Osteoblast (primary cell): Measurements from ENCODE around the gene PTGER3. TPM values are rescaled to one million over a fixed set of nuclear protein-coding genes. Genes with fewer than 3 reads are reported as not detected.

Experiments
- DNase-seq: peaks from one replicate; pipeline ENCODE4 v3.0.0; 2011; ENCODE audit warnings: low spot score, mixed read lengths; ENCODE audit not compliant: insufficient read length; ENCODE audit errors: missing footprints
- H2AFZ ChIP-seq: 2 replicates; pipeline ENCODE4 v1.6.0; 2011; ENCODE audit warnings: mild to moderate bottlenecking, low read length
- H3K27ac ChIP-seq: 2 replicates; pipeline ENCODE4 v1.5.1; 2011; ENCODE audit warnings: mild to moderate bottlenecking, low read depth, low read length, moderate library complexity
- H3K27me3 ChIP-seq: 2 replicates; pipeline ENCODE4 v1.6.0; 2012; ENCODE audit warnings: mild to moderate bottlenecking, control low read depth, inconsistent platforms, low read length, moderate library complexity; ENCODE audit not compliant: insufficient read depth
- H3K36me3 ChIP-seq: 2 replicates; pipeline ENCODE4 v1.5.1; 2011; ENCODE audit warnings: mild to moderate bottlenecking, low read length, control low read depth, moderate library complexity; ENCODE audit not compliant: insufficient read depth
- H3K4me1 ChIP-seq: 2 replicates; pipeline ENCODE4 v1.5.1; 2011; ENCODE audit warnings: mild to moderate bottlenecking, low read length, control low read depth, moderate library complexity; ENCODE audit not compliant: insufficient read depth
- H3K4me2 ChIP-seq: 2 replicates; pipeline ENCODE4 v1.6.0; 2011; ENCODE audit warnings: mild to moderate bottlenecking, low read length; ENCODE audit not compliant: insufficient read depth
- H3K4me3 ChIP-seq: fragments of 200-600 bp; sonication (generic); 3 replicates; pipeline ENCODE4 v1.5.1; 2012; ENCODE audit warnings: mild to moderate bottlenecking, low read length, inconsistent platforms; ENCODE audit not compliant: insufficient read depth
- H3K79me2 ChIP-seq: 2 replicates; pipeline ENCODE4 v1.6.0; 2012; ENCODE audit warnings: mild to moderate bottlenecking, low read length, control low read depth, inconsistent platforms; ENCODE audit not compliant: insufficient read depth
- H3K9me3 ChIP-seq: 2 replicates; pipeline ENCODE4 v1.5.1; 2011; ENCODE audit warnings: low read depth, low read length, control low read depth
- H4K20me1 ChIP-seq: 2 replicates; pipeline ENCODE4 v1.6.0; 2012; ENCODE audit warnings: mild to moderate bottlenecking, low read length, control low read depth; ENCODE audit not compliant: insufficient read depth
- total RNA-seq: library from RNA; depleted of rRNA; stranded (reverse); fragments of >200 nt; gene quantifications from 2 replicates; pipeline ENCODE4 v1.2.3, GENCODE V29; 2012
- TF ChIP-seq, protein P1 (sequence below): IDR thresholded peaks from 2 replicates; pipeline ENCODE4 v1.5.1; 2011; ENCODE audit warnings: mild to moderate bottlenecking, low read depth, low read length, moderate library complexity; ENCODE audit errors: extremely low read depth

The PTGER3 gene
- total RNA-seq, 1 donor, result not detected

DNA sequence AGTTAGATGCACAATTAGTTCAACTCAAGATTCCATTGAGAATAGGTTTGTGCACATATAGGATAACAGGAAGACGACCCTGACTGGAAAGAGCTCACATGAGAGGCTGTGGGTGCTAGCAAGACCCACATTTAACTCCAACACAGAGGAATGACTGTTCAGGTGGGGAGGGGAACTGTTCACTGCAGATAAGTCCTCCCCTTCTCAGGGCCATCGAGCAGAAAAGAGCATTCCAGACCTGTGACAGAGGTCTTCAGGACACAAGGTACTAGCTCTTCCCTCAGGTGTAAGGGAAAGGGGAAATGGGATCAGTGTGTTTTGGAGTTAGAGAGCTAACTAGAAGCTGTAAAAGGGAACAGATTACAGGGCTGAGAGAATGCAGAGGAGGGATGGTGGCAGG is 8.7 kb downstream of the PTGER3 start:
- no peaks in the 10 kb centered on the region for H3K79me2 ChIP-seq
- TF ChIP-seq, protein P1, sequence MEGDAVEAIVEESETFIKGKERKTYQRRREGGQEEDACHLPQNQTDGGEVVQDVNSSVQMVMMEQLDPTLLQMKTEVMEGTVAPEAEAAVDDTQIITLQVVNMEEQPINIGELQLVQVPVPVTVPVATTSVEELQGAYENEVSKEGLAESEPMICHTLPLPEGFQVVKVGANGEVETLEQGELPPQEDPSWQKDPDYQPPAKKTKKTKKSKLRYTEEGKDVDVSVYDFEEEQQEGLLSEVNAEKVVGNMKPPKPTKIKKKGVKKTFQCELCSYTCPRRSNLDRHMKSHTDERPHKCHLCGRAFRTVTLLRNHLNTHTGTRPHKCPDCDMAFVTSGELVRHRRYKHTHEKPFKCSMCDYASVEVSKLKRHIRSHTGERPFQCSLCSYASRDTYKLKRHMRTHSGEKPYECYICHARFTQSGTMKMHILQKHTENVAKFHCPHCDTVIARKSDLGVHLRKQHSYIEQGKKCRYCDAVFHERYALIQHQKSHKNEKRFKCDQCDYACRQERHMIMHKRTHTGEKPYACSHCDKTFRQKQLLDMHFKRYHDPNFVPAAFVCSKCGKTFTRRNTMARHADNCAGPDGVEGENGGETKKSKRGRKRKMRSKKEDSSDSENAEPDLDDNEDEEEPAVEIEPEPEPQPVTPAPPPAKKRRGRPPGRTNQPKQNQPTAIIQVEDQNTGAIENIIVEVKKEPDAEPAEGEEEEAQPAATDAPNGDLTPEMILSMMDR, result no peak
- H4K20me1 ChIP-seq, result no peaks in the 10 kb centered on the region
- no peak for DNase-seq
- H2AFZ ChIP-seq, result no peak overlapping the region
- H3K36me3 ChIP-seq, result no peaks in the 10 kb centered on the region
- H3K9me3 ChIP-seq, result no peaks in the 10 kb centered on the region
- H3K4me3 ChIP-seq, result no peak overlapping the region
- no peaks in the 10 kb centered on the region for H3K4me1 ChIP-seq
- H3K27ac ChIP-seq, result no peak overlapping the region
- no peak overlapping the region for H3K4me2 ChIP-seq
- H3K27me3 ChIP-seq, result no peaks in the 10 kb centered on the region

GRCh38 chr1:71037829-71038620 is 9.6 kb downstream of the PTGER3 start:
- DNase-seq, result no peak
- H2AFZ ChIP-seq, result no peak overlapping the region
- no peaks in the 10 kb centered on the region for H4K20me1 ChIP-seq
- no peaks in the 10 kb centered on the region for H3K36me3 ChIP-seq
- peaks cover 2% of the 10 kb centered on the region for H3K27me3 ChIP-seq
- H3K4me3 ChIP-seq, result no peak overlapping the region
- H3K4me2 ChIP-seq, result no peak overlapping the region
- H3K9me3 ChIP-seq, result no peaks in the 10 kb centered on the region
- TF ChIP-seq, protein P1, result no peak
- H3K27ac ChIP-seq, result no peak overlapping the region
- H3K79me2 ChIP-seq, result no peaks in the 10 kb centered on the region
- no peaks in the 10 kb centered on the region for H3K4me1 ChIP-seq

DNA sequence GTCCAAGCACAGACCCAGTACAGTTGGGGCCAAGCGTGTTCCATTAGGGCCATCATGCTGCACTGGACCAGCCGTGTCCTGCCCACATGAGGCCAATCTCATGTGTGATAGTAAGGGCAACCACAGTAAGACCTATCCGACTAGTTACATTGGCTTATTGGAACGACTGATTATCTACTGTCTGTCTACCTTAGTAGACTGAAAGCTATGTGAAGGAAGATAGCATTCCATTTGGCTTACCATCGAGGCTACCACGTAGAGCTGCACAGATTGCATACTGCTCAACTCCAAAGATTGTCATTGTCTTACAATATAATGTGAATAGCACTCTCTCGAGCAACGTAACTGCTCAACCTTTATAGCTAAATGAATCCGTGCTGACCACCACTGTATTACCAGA is 10.6 kb downstream of the PTGER3 start:
- TF ChIP-seq, protein P1, result no peak
- Histone ChIP-seq H3K79me2 (no peaks in the 10 kb centered on the region), H3K4me2 (no peak overlapping the region), H3K27me3 (peaks cover 2% of the 10 kb centered on the region), H3K4me3 (no peak overlapping the region), H4K20me1 (no peaks in the 10 kb centered on the region), H2AFZ (no peak overlapping the region), H3K27ac (no peak overlapping the region), H3K4me1 (no peaks in the 10 kb centered on the region), H3K9me3 (no peaks in the 10 kb centered on the region), H3K36me3 (no peaks in the 10 kb centered on the region)
- DNase-seq, result no peak

DNA sequence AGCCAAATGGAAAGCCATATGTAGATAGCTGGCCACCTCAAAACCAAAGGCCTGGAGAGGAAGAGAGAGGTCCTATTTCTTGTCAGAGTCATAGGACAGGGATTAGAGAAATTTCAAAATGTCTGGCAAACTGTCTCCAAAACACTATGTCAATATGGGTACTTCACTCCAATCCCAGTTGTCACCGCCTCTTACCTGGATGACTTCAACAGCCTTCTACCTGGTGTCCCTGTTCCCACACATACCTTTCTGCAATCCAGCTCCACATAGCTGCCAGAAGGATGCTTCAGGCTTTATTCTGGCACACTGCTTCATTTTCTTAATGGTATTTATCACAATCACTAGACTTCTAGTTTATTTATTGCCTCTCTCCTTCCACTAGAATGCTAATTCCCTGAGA is 14.5 kb downstream of the PTGER3 start:
- H4K20me1 ChIP-seq, result no peaks in the 10 kb centered on the region
- TF ChIP-seq, protein P1, result no peak
- no peaks in the 10 kb centered on the region for H3K36me3 ChIP-seq
- no peaks in the 10 kb centered on the region for H3K9me3 ChIP-seq
- no peaks in the 10 kb centered on the region for H3K4me1 ChIP-seq
- no peak for DNase-seq
- peaks cover 2% of the 10 kb centered on the region for H3K27me3 ChIP-seq
- no peak overlapping the region for H3K4me3 ChIP-seq
- no peak overlapping the region for H3K27ac ChIP-seq
- H3K4me2 ChIP-seq, result no peak overlapping the region
- H3K79me2 ChIP-seq, result no peaks in the 10 kb centered on the region
- no peak overlapping the region for H2AFZ ChIP-seq
